Nephron (organoid): ENCODE measurements around the gene THADA.
A peak's percentile ranks its signal among the peaks of the same experiment; 100 is the strongest.

ENCODE experiments used
- H3K27ac Mint-ChIP-seq, 3 experiments: 2 replicates each; pipeline ENCODE4 v1.8.0; 2020; ENCODE audit warnings: mixed read lengths in 3 of 3, mild to moderate bottlenecking in 2 of 3, moderate library complexity in 1 of 3
- H3K27me3 Mint-ChIP-seq: 2 replicates; pipeline ENCODE4 v1.8.0; 2021; ENCODE audit warnings: low read depth, mild to moderate bottlenecking, moderate library complexity, mixed read lengths
- H3K36me3 Mint-ChIP-seq: 2 replicates; pipeline ENCODE4 v1.8.0; 2020; ENCODE audit warnings: low read depth, mixed read lengths
- H3K4me1 Mint-ChIP-seq: 2 replicates; pipeline ENCODE4 v1.8.0; 2020; ENCODE audit warnings: mixed read lengths
- H3K4me3 Mint-ChIP-seq, 3 experiments: 2 replicates each; pipeline ENCODE4 v1.8.0; 2020; ENCODE audit warnings: mild to moderate bottlenecking in 3 of 3, mixed read lengths in 3 of 3, moderate library complexity in 2 of 3
- H3K9me3 Mint-ChIP-seq: 2 replicates; pipeline ENCODE4 v1.8.0; 2020; ENCODE audit warnings: mixed read lengths
- TF ChIP-seq, protein P1 (sequence below), 3 experiments: fragments of 200-600 bp; sonication (generic); IDR thresholded peaks; one replicate each; pipeline ENCODE4 v1.5.0; 2021; ENCODE audit warnings: antibody characterized with exemption in 3 of 3; ENCODE audit not compliant: unreplicated experiment in 3 of 3

Gene THADA

DNA sequence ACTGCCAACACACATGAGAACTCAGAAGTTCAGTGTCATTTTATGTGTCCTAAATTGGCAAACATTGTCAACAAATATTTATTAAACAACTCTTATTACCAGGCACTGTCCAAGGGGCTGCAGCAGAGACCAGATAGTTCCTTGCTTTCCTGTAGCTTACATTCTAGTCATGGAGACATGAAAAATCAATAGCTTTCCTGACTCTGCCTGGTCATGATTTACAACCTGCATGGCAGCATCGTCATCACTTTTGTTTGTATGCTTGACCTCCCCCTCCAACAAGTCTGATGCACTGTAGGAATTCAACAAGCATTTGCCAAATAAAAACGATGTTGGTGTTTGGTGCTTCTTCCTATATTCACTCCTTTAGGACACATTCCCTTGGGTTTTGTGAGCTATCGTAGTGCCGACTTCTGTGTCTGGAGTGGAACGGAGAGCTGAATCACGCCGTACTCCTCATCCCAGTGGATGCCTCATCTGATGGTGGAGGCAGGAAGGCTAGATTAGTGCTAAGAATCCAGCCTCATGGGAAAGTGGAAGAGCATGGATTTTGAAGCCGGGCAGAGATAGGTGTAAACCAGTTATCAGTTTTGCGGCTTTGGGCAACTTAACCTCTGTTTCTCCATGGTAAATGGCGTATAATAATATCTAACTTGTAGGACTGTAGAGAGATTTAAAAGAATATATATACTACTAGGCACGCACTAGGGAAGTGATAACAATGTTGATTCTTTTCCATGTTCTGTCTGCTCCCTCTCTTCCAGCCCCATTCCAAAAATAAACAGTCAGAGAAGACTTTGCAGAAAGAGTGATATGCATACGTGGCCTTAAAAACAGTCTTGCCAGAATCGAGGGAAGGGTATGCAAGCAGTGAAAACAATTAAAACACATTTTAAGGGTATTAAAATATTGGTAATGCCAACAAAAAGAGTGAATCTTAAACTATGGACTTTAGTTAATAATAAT lies 249.0 kb downstream of the THADA start:
- Mint-ChIP-seq H3K27me3 (no peaks in the 10 kb centered on the region), H3K4me1 (peaks cover 93% of the 10 kb centered on the region), H3K4me3 (peak overlapping the region; percentile 9 to 41 (median 20)), H3K36me3 (peaks cover 3% of the 10 kb centered on the region), H3K9me3 (no peaks in the 10 kb centered on the region), H3K27ac (peak overlapping the region; percentile 98 to 99 (median 99))
- TF ChIP-seq, protein P1, sequence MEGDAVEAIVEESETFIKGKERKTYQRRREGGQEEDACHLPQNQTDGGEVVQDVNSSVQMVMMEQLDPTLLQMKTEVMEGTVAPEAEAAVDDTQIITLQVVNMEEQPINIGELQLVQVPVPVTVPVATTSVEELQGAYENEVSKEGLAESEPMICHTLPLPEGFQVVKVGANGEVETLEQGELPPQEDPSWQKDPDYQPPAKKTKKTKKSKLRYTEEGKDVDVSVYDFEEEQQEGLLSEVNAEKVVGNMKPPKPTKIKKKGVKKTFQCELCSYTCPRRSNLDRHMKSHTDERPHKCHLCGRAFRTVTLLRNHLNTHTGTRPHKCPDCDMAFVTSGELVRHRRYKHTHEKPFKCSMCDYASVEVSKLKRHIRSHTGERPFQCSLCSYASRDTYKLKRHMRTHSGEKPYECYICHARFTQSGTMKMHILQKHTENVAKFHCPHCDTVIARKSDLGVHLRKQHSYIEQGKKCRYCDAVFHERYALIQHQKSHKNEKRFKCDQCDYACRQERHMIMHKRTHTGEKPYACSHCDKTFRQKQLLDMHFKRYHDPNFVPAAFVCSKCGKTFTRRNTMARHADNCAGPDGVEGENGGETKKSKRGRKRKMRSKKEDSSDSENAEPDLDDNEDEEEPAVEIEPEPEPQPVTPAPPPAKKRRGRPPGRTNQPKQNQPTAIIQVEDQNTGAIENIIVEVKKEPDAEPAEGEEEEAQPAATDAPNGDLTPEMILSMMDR (IDR thresholded peaks at IDR 0.05; ENCODE audit: unreplicated experiment in 3 of 3), result no peak

DNA sequence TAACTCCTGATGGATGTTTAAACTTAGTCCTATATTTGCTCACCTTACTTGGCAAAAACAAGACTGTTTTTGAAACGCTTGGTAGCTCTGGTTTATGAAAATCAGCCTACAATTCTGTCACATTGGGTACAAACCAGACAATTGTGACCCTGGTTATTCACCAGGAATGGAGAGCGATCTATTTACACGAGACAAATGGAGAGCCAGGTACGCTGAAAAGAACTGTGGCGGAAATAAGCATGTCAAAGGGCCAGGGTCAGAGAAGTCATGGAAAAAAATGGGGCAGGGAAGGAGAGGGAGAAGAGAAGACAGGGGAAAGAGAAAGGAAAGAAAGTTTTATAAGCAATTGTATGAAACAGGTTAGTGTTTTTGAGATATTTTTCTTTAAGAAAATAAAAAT lies 250.0 kb downstream of the THADA start:
- Mint-ChIP-seq H3K27ac (peak overlapping the region; percentile 98 to 99 (median 98)), H3K27me3 (no peaks in the 10 kb centered on the region), H3K4me3 (peak overlapping the region; percentile 4 to 57 (median 7)), H3K4me1 (peaks cover 91% of the 10 kb centered on the region), H3K9me3 (no peaks in the 10 kb centered on the region), H3K36me3 (peaks cover 3% of the 10 kb centered on the region)
- TF ChIP-seq, protein P1 (IDR thresholded peaks at IDR 0.05; ENCODE audit: unreplicated experiment in 3 of 3), result peak in 1 of 3 experiments; percentile 8

DNA sequence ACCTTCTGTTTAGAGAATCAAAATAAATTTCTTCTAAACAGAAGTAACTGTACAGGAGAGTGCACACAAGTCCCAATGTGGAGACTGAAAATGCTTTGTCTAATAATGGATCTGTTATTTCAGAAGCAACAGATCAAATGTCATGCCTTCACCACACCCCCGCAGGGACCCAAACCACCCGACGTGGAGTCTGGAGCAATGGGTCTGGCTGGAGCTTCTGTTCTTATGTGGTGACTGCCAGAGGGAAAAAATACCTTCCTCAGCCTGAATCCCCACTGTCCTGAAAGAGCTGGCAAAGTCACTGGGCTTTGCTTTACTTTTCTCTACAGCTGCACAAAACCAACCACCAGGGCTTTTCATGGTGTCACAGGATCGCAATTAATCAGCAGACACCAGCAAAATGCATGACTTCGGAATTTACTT lies 250.4 kb downstream of the THADA start:
- Mint-ChIP-seq H3K4me3 (peak overlapping the region in 1 of 3 experiments; percentile 57), H3K4me1 (peaks cover 91% of the 10 kb centered on the region), H3K27me3 (no peaks in the 10 kb centered on the region), H3K9me3 (no peaks in the 10 kb centered on the region), H3K36me3 (peaks cover 3% of the 10 kb centered on the region), H3K27ac (peak overlapping the region; percentile 98 to 99 (median 98))
- TF ChIP-seq, protein P1 (IDR thresholded peaks at IDR 0.05; ENCODE audit: unreplicated experiment in 3 of 3), result peak in 2 of 3 experiments; percentile 14 to 26

DNA sequence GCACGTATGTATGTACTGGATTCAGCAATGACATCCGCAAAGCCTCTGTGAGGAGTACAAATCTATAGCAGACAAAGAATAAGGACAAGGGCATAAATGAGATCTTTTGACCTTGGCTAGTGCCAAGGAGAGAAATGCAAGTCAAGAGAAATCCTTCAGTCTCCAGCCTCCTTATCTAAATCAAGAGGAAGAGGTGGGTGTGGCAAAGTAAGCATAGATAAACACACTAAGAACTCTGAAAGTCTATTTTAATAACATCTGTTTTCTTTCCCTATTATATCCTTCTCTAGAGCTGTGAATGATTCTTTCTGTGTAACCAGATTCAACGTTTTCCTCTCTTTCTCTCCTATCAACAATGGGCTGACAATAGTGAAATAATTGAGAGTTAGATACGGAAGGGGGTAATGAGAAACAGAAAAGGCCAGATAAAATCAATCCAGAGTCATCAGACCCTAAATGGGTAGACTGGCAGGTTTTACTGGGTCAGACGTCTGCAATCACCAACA lies 250.9 kb downstream of the THADA start:
- TF ChIP-seq, protein P1 (IDR thresholded peaks at IDR 0.05; ENCODE audit: unreplicated experiment in 3 of 3), result no peak
- Mint-ChIP-seq H3K36me3 (peaks cover 3% of the 10 kb centered on the region), H3K9me3 (no peaks in the 10 kb centered on the region), H3K4me3 (peak overlapping the region in 2 of 3 experiments; percentile 41 to 57), H3K27me3 (no peaks in the 10 kb centered on the region), H3K27ac (peak overlapping the region; percentile 98 to 99 (median 98)), H3K4me1 (peaks cover 91% of the 10 kb centered on the region)

DNA sequence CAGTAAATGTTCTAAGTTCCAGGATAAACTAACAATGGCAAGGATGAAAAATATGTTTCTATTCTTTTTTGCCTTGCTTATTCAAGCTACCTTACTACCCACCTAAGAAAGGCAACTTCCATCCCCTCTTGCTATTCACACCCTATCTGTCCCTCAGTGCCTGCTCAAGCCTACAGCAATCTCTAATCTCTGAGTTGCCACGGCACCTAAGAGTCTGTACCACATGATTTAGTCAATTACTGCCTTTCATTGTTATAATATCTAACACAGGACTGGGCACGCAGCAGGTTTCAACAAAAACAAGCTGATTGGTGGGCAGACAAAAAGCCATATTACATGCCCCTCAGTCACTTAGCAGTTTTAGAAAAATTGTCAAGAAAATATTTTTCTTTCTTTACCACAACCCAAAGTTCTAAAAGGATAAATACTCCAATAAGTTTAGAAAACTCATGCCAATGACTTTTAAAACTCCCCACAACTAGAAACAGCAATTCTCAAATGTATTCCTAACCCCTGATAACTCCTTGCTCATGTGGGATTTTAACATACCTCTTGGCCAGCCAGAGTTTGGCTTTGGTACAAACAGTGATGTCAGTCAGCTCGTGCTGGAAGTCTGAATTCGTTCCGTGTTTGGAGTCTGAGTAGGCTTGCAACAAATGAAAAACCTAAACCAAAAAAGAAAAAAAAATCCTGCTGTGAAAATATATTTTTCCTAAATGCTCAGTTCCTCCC lies 252.1 kb downstream of the THADA start:
- Mint-ChIP-seq H3K4me1 (peaks cover 84% of the 10 kb centered on the region), H3K36me3 (peaks cover 3% of the 10 kb centered on the region), H3K27ac (peak overlapping the region; percentile 98 to 99 (median 98)), H3K27me3 (no peaks in the 10 kb centered on the region), H3K4me3 (peak overlapping the region in 1 of 3 experiments; percentile 30), H3K9me3 (no peaks in the 10 kb centered on the region)
- TF ChIP-seq, protein P1 (IDR thresholded peaks at IDR 0.05; ENCODE audit: unreplicated experiment in 3 of 3), result no peak
